GM23338 (cell line): Measurements from ENCODE around the gene APOB. TPM values are rescaled to one million over a fixed set of nuclear protein-coding genes. Genes with fewer than 3 reads are reported as not detected.

ENCODE experiments used
- ATAC-seq: fragments of 200-7000 bp; cut with Tn5 transposase; 3 replicates; pipeline ENCODE4 v1.9.1; 2020
- DNase-seq: peaks from one replicate; pipeline ENCODE4 v3.0.0-alpha.2; 2015; ENCODE audit warnings: low spot score
- H2AFZ ChIP-seq: fragments of 200-600 bp; sonication (generic); 2 replicates; pipeline ENCODE4 v1.8.0; 2016; ENCODE audit warnings: antibody characterized with exemption, mild to moderate bottlenecking, moderate library complexity
- H3F3A ChIP-seq: fragments of 200-600 bp; sonication (generic); replicated peaks from 2 replicates; pipeline ENCODE4 v1.8.0; 2017; ENCODE audit warnings: antibody characterized with exemption, mixed run types, low read depth
- H3K27ac ChIP-seq: fragments of 200-600 bp; sonication (generic); 2 replicates; pipeline ENCODE4 v1.6.1; 2016; ENCODE audit warnings: low read depth
- H3K27me3 ChIP-seq: fragments of 200-600 bp; sonication (generic); 2 replicates; pipeline ENCODE4 v1.8.0; 2016; ENCODE audit warnings: mild to moderate bottlenecking, mixed run types, moderate library complexity; ENCODE audit not compliant: insufficient read depth
- H3K36me3 ChIP-seq: fragments of 200-600 bp; sonication (generic); 2 replicates; pipeline ENCODE4 v1.8.0; 2016; ENCODE audit warnings: mild to moderate bottlenecking; ENCODE audit not compliant: insufficient read depth
- H3K4me1 ChIP-seq: fragments of 200-600 bp; sonication (generic); 2 replicates; pipeline ENCODE4 v1.8.0; 2016; ENCODE audit warnings: mild to moderate bottlenecking, moderate library complexity; ENCODE audit not compliant: insufficient read depth
- H3K4me2 ChIP-seq: fragments of 200-600 bp; sonication (generic); 2 replicates; pipeline ENCODE4 v1.7.1; 2017; ENCODE audit warnings: mixed run types
- H3K4me3 ChIP-seq: fragments of 200-600 bp; sonication (generic); 2 replicates; pipeline ENCODE4 v1.6.1; 2016; ENCODE audit warnings: mixed run types
- H3K79me2 ChIP-seq: fragments of 200-600 bp; sonication (generic); replicated peaks from 2 replicates; pipeline ENCODE4 v1.8.0; 2017; ENCODE audit warnings: mild to moderate bottlenecking; ENCODE audit not compliant: insufficient read depth
- H3K9me2 ChIP-seq: fragments of 200-600 bp; sonication (generic); 2 replicates; pipeline ENCODE4 v1.8.0; 2017; ENCODE audit not compliant: insufficient read depth
- H4K20me1 ChIP-seq: fragments of 200-600 bp; sonication (generic); replicated peaks from 2 replicates; pipeline ENCODE4 v1.8.0; 2017; ENCODE audit warnings: mild to moderate bottlenecking; ENCODE audit not compliant: insufficient read depth
- H3K27ac Mint-ChIP-seq: 2 replicates; pipeline ENCODE4 v1.8.0; 2020; ENCODE audit warnings: inconsistent platforms, mild to moderate bottlenecking, moderate library complexity, mixed read lengths
- H3K27me3 Mint-ChIP-seq: 3 replicates; pipeline ENCODE4 v1.8.0; 2022; ENCODE audit warnings: low read depth, mild to moderate bottlenecking, moderate library complexity, mixed read lengths, inconsistent platforms; ENCODE audit not compliant: insufficient read depth, poor library complexity
- H3K36me3 Mint-ChIP-seq: 3 replicates; pipeline ENCODE4 v1.8.0; 2021; ENCODE audit warnings: low read depth, mild to moderate bottlenecking, inconsistent platforms, moderate library complexity, mixed read lengths
- H3K4me1 Mint-ChIP-seq: 3 replicates; pipeline ENCODE4 v1.8.0; 2020; ENCODE audit warnings: mild to moderate bottlenecking, inconsistent platforms, mixed read lengths
- H3K4me3 Mint-ChIP-seq: 3 replicates; pipeline ENCODE4 v1.8.0; 2021; ENCODE audit warnings: moderate library complexity, mild to moderate bottlenecking, inconsistent platforms, mixed read lengths
- H3K9me3 Mint-ChIP-seq: 3 replicates; pipeline ENCODE4 v1.8.0; 2020; ENCODE audit warnings: moderate library complexity, mild to moderate bottlenecking, inconsistent platforms, mixed read lengths
- CREB1 ChIP-seq: fragments of 250-450 bp; sonication (Bioruptor Pico); IDR thresholded peaks from 2 replicates; pipeline ENCODE4 v1.5.0; 2020; ENCODE audit warnings: low read depth, mild to moderate bottlenecking, moderate library complexity
- EZH2 ChIP-seq: fragments of 200-600 bp; sonication (generic); IDR thresholded peaks from one replicate; pipeline ENCODE4 v1.8.0; 2017; ENCODE audit warnings: antibody characterized with exemption, mild to moderate bottlenecking, low read depth; ENCODE audit not compliant: unreplicated experiment
- EZH2phosphoT487 ChIP-seq: fragments of 200-600 bp; sonication (generic); IDR thresholded peaks from one replicate; pipeline ENCODE4 v1.8.1; 2018; ENCODE audit warnings: antibody characterized with exemption; ENCODE audit not compliant: unreplicated experiment
- JUNB ChIP-seq: IDR thresholded peaks from one replicate; pipeline ENCODE4 v1.6.1; 2016; ENCODE audit warnings: antibody characterized with exemption; ENCODE audit not compliant: unreplicated experiment
- NANOG ChIP-seq: IDR thresholded peaks from 2 replicates; pipeline ENCODE4 v1.6.1; 2016; ENCODE audit warnings: antibody characterized with exemption, borderline replicate concordance
- POLR2AphosphoS5 ChIP-seq: IDR thresholded peaks from 2 replicates; pipeline ENCODE4 v1.6.1; 2016; ENCODE audit warnings: antibody characterized with exemption, low read depth
- STAT1 ChIP-seq: IDR thresholded peaks from one replicate; pipeline ENCODE4 v1.6.1; 2016; ENCODE audit warnings: antibody characterized with exemption; ENCODE audit not compliant: unreplicated experiment
- ZNF114 ChIP-seq: fragments of 250-450 bp; sonication (Bioruptor Pico); IDR thresholded peaks from 2 replicates; pipeline ENCODE4 v1.5.0; 2020; ENCODE audit warnings: mild to moderate bottlenecking, moderate library complexity
- polyA plus RNA-seq: library from polyadenylated mRNA; unstranded; fragments of >200 nt; fragmentation: Nextera tagmentation; extraction: Ambion mirVana; gene quantifications from 2 replicates; pipeline ENCODE4 v1.2.1, GENCODE V29; 2016
- total RNA-seq: library from RNA; depleted of rRNA; stranded (reverse); fragments of >200 nt; shearing (Covaris generic); gene quantifications from 2 replicates; pipeline ENCODE4 v1.2.3, GENCODE V29; 2014
- TF ChIP-seq, protein P1 (sequence below): IDR thresholded peaks from one replicate; pipeline ENCODE4 v1.6.1; 2018; ENCODE audit warnings: antibody characterized with exemption; ENCODE audit not compliant: unreplicated experiment

Gene APOB
- total and polyA plus RNA-seq, 2 experiments from 2014 or later = 0.08 to 0.56 TPM

DNA sequence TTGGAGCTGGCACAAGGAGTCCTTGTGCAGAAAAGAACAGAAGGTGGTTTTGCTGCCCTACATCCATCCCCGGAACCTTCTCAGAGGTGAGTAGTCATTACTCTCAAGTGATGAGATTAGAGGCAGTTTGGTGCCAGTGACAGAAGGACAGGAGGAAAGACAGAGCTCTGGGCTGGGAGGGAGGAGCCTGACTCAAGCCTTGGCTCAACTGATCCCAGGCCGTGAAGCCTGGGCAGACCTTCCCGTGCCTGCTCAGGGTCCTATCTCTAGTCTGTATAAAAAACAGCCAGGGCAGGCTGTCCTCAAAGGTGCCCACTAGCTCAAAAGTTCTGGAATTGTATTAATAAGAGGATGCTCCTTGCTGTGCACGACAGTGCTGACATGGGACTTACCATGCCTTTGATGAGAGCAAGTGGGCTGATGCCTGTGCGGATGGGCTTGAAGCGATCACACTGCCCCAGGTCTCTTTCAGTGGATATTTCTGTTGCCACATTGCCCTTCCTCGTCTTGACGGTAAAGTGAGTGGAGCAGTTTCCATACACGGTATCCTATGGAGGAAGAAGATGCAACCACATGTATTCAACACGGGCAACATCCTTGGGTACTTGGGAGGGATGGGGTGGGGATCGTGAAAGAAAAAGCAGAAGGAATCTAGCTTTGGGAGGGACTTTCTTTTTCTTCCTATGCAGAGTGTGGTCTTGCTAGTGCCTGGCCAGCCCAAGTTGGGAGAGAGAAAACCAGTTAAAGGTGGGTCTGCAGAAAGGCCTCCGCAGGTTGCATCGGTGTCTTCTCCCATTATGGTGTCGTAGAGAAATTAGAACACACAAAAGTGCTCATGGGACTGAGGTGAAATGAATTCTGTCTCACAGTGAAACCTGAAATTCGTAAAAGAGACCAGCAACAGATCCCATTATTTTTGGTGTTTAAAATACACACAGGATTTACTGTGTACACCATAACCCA lies 6.9 kb downstream of the APOB start:
- Mint-ChIP-seq H3K4me1 (no peaks in the 10 kb centered on the region), H3K9me3 (no peaks in the 10 kb centered on the region), H3K36me3 (no peaks in the 10 kb centered on the region), H3K27ac (no peak overlapping the region), H3K4me3 (no peak overlapping the region), H3K27me3 (peaks cover 6% of the 10 kb centered on the region)
- Histone ChIP-seq H3K4me1 (no peaks in the 10 kb centered on the region), H3K79me2 (no peaks in the 10 kb centered on the region), H3K4me3 (no peak overlapping the region), H3K9me2 (peaks cover 5% of the 10 kb centered on the region; the same call in 1 of the 2 replicates), H3K36me3 (no peaks in the 10 kb centered on the region), H3K27ac (no peak overlapping the region), H2AFZ (no peak overlapping the region), H3F3A (no peaks in the 10 kb centered on the region), H3K27me3 (no peaks in the 10 kb centered on the region), H3K4me2 (no peak overlapping the region), H4K20me1 (no peaks in the 10 kb centered on the region)
- no peak for DNase-seq
- ATAC-seq = no peak
- TF ChIP-seq JUNB (no peak), NANOG (no peak), POLR2AphosphoS5 (no peak)

DNA sequence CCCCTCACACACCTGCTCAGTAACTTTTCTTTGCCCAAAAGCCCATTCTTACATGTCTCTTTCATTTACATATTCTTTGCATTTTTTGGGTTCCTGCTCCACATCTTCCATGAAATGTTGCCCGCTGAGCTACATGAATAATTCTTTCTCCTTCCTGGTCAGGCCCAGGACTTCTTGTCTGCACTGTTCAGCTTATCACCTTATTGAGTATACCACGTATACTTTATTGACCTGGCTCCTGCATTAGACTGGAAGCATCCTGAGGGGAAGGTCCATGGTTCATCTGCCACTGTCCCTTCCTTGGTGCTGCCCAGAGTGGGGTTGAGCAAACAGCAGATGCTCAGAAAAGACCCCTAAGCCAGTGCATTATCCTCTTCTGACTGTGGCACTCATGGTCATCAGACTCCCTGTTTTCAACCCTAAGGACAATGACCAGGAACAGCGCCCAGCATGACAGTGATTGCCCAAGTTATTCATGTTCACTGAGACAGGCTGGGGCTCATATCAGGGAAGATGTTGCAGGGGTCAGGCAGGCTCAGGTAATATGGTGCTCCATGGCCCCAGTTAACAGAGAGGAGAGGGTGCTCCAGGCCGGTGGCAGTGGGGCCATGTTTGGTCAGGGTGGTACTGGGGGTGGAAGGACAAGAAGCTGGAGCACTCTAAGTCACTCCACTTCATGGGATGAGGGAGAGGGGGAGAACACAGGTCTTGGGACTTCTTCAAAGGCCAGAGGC lies 7.7 kb downstream of the APOB start:
- Histone ChIP-seq H3K4me2 (no peak overlapping the region), H3F3A (no peaks in the 10 kb centered on the region), H3K9me2 (peaks cover 5% of the 10 kb centered on the region; the same call in 1 of the 2 replicates), H3K36me3 (no peaks in the 10 kb centered on the region), H3K79me2 (no peaks in the 10 kb centered on the region), H4K20me1 (no peaks in the 10 kb centered on the region), H3K27ac (no peak overlapping the region), H2AFZ (no peak overlapping the region), H3K4me1 (no peaks in the 10 kb centered on the region), H3K27me3 (no peaks in the 10 kb centered on the region), H3K4me3 (no peak overlapping the region)
- ATAC-seq = no peak
- H3K27me3 Mint-ChIP-seq = peaks cover 6% of the 10 kb centered on the region
- H3K9me3 Mint-ChIP-seq = no peaks in the 10 kb centered on the region
- no peaks in the 10 kb centered on the region for H3K4me1 Mint-ChIP-seq
- no peak overlapping the region for H3K27ac Mint-ChIP-seq
- TF ChIP-seq NANOG (no peak), ZNF114 (CRISPR knock-in tag) (no peak), POLR2AphosphoS5 (no peak), CREB1 (CRISPR knock-in tag) (no peak), STAT1 (no peak), EZH2phosphoT487 (no peak), EZH2 (no peak)
- TF ChIP-seq, protein P1, sequence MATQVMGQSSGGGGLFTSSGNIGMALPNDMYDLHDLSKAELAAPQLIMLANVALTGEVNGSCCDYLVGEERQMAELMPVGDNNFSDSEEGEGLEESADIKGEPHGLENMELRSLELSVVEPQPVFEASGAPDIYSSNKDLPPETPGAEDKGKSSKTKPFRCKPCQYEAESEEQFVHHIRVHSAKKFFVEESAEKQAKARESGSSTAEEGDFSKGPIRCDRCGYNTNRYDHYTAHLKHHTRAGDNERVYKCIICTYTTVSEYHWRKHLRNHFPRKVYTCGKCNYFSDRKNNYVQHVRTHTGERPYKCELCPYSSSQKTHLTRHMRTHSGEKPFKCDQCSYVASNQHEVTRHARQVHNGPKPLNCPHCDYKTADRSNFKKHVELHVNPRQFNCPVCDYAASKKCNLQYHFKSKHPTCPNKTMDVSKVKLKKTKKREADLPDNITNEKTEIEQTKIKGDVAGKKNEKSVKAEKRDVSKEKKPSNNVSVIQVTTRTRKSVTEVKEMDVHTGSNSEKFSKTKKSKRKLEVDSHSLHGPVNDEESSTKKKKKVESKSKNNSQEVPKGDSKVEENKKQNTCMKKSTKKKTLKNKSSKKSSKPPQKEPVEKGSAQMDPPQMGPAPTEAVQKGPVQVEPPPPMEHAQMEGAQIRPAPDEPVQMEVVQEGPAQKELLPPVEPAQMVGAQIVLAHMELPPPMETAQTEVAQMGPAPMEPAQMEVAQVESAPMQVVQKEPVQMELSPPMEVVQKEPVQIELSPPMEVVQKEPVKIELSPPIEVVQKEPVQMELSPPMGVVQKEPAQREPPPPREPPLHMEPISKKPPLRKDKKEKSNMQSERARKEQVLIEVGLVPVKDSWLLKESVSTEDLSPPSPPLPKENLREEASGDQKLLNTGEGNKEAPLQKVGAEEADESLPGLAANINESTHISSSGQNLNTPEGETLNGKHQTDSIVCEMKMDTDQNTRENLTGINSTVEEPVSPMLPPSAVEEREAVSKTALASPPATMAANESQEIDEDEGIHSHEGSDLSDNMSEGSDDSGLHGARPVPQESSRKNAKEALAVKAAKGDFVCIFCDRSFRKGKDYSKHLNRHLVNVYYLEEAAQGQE = no peak
- no peak for DNase-seq
- H3K4me3 Mint-ChIP-seq = no peak overlapping the region
- no peaks in the 10 kb centered on the region for H3K36me3 Mint-ChIP-seq
